Hindlimb muscle (tissue), 1 donor: ENCODE data around the gene GMPPB. TPM values are rescaled to one million over a fixed set of nuclear protein-coding genes. Genes with fewer than 3 reads are reported as not detected.
"Not testable (repeated sequence)": the region's sequence is repeated elsewhere in the genome, so short reads cannot be mapped to it uniquely, and the experiment has no call there.

Experiments used
- DNase-seq: peaks from one replicate; pipeline ENCODE4 v3.0.0-alpha.2; 2013
- polyA plus RNA-seq: library from polyadenylated mRNA; unstranded; fragments of 120-200 nt; gene quantifications from one replicate; pipeline ENCODE4 v1.2.1, GENCODE V29; 2013; ENCODE audit not compliant: insufficient read length

GMPPB gene
- polyA plus RNA-seq, 1 donor = 10.9 TPM

DNA sequence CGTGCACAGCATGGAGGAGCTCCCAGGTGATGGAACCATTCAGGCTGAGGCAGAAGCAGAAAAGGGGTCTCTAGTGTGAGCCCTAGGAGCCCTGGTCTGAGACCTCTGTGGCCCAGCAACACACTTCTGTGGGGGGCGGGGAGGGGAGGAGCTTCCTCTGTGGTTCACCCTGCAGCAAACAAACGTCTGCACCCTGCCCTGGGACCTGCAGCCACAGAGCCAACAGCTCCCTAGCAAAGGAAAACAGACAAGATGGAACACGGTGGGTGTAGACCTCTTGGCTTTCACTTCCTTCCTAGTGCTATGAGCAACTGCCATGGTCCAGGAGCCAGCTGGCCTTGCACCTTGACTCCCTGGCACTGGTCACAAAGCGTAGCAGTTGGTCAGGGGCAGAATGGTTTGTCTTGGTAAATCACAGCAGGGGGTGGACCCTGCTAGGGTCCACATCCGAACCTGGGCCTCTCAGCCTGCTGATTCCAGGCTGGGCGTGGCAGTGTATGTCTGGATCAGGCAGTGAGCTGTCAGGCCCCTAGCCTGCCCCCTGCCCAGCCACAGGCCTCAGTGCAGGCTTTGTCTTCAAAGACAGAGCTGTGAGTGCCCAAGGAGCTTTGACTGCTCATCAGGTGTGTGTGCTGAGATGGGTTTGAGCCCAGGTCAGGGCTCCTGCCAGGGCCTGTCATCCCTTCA, 11.0 kb downstream of the GMPPB start:
- DNase-seq = no peak

DNA sequence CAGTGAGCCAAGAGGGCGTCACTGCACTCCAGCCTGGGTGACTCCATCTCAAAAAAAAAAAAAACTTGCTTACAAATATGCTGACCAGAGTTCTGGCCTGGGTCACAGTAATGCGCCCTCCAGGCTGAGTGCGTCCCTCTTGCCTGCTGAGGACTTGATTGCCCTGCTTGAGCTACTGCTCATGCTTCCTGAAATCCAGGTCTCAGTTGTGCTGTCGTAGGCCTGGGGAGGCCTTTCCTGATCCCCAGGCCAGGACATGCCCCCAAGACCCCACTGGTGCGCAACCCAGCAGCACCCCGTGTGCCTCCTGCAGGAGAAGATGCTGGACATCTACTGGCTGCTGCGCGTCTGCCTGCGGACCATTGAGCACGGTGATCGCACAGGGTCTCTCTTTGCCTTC, 11.6 kb downstream of the GMPPB start:
- DNase-seq = no peak

DNA sequence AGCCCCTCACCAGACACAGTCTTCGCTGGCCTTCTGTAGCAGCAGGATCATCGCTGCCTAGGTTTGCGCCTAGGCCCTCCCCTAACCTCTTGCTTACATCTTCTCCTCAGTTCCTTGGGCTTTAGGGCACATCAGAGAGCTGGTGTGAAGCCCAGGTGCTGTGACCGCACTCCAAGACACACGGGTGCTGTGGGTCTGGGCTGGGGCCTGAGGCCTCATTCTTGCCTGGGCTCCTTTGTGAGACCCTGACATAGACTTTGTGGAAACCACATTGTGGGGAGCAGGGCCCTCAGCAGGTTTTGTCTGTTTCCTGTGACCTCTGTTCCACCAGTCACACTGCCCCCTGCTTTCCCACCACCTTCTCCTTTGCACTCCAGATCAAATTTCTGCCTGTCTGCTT, 12.3 kb downstream of the GMPPB start:
- DNase-seq = no peak

DNA sequence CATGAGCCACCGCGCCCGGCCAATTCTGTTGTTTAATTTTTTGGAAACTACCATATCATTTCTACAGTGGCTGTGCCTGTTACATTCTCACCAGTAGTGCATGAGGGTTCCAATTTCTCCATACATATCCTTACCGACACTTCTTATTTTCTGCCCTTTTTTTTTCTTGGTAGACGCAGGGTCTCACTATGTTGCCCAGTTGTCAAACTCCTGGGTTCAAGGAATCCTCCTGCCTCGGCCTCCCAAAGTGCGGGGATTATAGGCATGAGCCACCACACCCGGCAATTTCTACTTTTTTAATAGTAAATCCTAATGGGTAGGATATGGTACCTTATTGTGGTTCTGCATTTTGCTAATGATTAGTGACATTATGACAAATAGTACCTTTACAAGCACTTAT, 13.9 kb downstream of the GMPPB start:
- DNase-seq = no peak

DNA sequence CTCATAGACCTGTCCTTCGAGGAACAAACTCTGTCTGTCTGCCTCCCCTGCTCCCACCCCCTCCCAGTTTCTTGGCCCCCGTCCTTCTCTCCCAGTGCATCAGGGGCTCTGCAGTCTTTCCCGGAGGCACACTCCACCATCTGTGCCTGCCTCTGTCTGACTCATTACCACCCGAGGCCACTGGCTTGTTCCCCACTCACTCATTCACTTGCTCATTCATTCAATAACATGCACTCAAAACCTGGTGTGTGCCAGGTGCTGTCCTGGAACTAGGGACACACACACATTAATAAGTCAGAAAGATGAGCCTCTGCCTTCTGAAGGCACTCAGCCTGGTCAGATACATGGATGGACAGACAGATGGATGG, 16.7 kb downstream of the GMPPB start:
- no peak for DNase-seq

DNA sequence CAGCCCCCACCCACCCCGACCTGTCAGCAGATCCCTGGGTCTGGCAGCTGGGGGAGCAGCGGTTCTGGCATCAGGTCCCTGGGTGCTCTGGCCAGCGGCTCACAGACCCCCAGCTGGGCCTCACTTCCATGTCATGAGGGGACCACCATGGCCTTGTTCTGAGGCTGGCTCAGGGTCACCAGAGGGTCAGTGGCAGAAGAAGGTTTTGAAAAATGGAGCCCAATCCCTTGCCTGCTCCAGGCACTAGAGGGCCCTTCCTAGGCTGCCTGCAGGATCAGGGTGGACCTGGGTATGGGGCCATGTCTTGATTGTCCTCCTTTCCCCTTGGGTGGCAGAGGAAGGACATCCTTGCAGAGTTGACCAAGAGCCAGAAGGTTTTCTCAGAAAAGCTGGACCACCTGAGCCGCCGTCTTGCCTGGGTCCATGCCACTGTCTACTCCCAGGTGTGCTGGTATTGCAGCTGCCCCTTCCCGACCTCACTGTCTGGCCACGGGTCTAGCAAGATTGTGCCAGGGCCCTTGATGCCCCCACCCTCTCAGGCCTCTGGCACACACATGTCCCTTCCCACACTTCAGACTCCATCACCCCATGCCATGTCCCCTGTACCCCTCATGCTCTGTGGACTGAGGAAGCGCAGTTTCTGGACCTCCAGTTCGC, 17.2 kb downstream of the GMPPB start:
- DNase-seq = no peak

DNA sequence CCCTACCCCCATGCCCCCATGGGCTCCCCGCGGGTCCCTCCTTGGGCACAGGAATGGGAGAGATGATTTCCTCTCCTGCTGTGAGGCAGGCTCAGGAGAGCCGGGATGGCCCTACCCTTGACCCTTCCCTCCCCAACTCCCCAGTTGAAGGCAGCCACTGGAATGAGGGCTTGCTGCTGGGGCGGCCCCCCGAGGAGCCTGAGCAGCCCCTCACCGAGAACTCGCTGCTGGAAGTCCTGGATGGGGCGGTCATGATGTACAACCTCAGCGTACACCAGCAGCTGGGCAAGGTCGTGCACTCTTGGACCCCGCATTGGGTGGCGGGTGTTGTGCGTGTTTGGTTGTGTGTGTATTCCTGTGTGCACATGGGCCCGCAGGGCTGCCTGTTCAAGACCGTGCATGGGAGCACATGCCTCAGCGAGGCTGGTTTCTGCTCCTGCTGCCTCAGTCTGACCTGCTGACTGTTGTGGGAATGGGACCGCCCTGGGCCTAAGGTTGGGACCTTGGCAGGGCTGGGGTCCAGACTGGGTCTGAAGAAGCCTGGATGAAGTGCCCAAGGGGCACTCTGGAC, 18.3 kb downstream of the GMPPB start:
- DNase-seq = no peak

DNA sequence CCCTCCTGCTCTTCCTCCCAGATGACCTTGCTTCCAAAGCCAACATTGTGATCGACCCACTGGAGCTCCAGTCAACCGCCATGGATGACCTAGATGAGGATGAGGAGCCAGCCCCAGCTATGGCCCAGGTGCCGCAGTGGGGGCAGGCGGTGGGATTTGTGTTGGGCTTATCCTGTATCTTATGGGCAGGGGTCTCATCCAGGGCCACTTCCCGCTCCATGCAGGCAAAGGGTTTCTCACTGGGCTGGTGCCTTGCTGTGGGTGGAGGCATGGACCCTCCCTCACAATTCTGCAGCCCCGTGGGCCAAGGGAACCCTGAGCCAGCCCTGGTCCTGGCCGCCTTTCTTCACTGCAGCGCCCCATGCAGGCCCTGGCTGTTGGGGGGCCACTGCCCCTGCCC, 19.1 kb downstream of the GMPPB start:
- DNase-seq = no peak

DNA sequence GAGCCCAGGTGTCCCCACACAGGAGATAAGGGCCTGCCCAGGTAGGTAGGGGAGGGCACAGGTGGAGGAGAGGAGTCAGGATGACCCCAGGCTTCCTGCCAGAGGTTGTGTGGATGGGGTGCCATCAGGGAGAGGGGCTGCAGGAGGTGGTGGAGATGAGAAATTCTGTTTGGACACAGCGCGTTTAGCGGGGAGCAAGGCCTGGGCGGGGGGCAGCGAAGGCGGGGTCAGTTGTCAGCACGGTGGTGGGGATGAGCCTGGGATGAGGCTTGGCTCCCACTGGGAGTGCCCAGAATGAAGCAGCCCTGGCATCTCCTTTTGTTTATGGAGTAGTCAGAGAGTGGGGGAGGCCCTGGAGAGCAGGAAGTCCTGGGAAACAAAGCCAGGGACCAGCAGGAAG, 19.8 kb downstream of the GMPPB start:
- no peak for DNase-seq

DNA sequence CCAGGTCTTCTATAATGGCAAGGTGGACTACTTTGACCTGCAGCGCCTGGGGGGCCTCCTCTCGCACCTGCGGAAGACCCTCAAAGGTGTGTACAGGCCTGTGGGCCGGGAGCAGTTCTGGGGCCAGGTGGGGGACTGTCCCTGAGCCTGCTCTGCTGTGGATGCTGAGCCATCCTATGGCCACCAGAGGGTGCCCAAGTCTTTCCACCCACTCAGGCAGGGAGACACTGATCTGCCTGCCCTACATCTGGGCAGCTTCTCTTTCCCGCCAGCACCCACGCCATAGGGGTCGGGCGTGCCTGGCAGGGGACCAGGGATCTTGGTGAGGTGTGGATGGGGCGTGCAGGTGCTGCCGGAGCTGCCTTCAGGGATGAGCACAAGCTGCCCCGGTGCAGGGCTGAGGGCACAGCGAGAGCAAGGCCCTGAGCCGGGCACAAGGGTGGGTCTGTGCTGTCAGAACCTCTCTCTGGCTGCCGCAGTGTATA, 20.3 kb downstream of the GMPPB start:
- no peak for DNase-seq

DNA sequence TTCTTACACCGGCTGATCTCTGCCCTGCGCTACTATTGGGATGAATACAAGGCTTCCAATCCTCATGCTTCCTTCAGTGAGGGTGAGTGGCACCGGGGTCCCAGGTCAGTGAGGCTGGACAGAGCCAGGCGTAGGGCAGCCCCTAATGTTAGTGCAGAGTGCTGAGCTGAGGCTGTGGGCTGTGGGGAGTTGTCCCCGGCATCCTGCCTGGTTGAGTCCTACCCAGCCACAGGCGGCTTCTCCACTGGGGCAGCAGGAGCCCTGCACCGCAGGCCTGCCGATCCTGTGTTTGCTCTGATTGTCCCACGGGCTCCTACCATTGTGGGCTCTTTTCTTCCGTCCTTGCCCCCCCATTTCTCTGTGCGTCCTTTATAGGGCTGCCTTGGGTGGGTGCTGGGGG, 21.1 kb downstream of the GMPPB start:
- no peak for DNase-seq

DNA sequence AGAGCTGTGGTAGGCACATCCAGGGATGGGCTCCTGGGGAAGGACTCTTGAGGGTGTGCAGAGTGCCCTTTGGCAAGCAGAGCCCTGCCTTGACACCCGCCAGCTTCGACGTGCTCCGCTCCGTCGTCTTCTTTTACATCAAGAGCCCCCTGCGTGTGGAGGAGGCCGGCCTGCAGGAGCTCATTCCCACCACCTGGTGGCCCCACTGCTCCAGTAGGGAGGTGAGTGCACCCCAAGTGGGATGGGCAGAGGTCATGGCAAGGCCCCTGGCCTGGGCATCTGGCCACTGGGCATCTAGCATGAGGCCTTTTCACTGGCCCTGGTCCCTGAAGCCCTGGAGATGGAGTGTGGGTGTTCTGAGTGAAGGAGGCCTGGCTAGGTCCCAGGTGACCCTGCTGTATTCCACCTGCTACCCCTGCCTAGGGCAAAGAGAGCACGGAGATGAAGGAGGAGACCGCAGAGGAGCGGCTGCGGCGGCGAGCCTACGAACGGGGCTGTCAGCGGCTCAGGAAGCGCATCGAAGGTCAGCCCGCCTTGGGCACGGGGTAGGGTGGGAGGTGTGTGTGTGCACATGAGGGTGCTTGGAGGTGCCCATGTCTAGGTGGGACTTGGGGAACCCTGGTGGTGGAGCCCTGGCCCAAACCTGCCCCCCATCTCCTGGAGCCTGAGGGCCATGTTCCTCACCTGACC, 22.2 kb downstream of the GMPPB start:
- no peak for DNase-seq

DNA sequence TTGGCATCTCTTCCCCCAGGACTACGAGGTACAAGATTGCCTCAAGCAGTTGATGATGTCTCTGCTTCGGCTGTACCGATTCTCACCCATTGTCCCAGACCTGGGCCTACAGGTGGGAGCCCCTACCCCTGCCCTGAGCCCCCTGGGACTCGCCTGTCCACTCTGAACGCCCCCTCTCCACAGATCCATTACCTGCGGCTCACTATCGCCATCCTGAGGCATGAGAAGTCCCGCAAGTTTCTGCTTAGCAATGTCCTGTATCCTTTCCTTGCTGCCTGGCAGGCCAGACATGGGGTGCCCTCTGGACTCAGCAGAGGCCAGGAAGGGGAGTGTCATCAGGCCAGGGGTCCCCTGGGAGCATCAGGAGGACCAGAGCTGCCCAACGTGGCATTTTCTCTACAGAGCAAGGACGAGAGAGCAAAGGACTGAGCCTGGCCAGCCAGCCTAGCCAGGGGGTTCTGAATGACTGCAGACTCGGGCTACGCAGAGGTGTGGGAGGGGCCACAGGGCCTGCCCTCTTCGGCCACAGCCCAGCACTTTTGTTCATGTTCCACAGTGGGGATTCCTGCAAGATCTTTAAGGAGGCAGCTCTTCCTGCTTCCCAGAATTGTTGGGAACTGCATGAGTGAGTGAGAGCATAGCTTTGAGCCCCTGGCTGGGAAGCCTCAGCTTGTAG, 23.2 kb downstream of the GMPPB start:
- DNase-seq = no peak

DNA sequence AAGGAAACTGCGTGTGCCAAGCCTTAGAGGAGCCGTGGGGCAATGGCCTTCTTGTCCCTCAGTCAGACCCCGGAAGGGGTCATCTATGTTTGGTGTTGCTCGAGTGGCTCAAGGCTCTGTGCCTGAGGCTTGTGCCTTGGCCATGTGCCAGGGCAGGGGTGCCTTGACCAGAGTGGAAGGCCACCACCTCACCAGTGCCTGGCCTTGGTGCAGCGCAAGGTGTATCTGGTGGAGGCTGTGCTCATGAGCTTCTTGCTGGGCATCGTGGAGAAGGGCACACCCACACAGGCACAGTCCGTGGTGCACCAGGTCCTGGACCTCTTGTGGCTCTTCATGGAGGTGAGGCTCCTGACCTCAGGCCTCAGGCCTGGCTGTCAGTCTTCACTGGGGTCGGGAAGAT, 23.7 kb downstream of the GMPPB start:
- DNase-seq = no peak

DNA sequence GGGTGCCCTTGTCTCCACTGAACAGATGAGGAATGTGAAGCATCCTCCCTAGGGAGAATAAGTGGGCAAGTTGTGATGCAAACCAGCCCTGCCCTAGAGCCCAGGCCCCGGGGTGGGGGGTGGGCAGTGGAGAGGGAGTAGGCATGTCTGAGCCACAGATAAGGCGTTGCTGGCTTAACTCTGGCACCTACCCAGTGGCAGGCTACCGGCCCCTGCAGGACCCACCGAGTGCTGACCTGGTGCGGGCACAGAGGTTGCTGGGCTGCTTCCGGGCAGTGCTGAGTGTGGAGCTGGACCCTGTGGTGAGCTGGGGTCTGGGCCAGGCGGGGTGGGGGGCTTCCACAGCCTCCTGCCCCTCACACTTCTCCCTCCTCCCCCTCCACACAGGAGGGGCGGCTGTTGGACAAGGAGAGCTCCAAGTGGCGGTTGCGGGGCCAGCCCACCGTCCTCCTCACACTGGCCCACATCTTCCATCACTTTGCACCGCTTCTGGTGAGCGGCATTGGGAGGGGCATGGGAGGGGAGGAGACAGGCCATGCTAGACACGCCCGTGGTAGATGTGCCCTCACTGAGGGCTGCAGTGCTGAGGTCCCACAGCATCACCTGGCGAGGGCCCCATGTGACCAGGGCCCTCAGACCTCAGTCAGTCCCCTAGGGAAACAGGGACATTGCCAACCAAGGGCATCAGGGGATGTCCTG, 24.3 kb downstream of the GMPPB start:
- DNase-seq = no peak

DNA sequence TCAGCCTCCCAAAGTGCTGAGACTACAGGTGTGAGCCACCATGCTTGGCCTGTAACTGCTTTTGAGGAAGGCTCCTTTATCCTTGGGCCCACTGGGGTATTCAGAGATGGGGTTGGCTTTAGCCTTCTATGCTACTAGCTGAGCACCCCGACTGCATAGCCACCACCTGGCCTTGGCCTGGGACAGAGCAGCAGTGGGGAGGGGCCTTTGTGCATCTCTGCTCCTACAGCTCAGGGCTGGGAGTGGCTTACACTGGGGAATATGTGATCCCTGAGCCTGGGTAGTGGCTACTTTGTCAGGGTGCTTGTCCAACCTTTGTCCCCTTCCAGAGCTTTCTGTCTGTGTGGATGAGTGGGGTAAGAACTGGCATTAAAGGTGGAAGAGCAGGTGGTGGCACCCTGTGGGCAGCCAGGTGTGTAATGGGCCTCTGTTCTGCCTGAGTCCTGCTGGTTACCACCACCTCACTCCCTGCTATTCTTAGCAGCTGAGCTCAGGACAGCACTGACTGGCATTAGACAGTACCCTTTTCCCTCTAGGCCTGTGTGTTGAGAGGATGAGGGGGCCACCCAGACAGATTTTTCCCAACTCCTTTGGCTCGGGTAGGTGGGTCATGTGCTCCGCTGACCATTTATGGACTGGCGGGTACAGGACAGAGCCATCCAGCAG, 28.3 kb downstream of the GMPPB start:
- DNase-seq = not testable (repeated sequence)

DNA sequence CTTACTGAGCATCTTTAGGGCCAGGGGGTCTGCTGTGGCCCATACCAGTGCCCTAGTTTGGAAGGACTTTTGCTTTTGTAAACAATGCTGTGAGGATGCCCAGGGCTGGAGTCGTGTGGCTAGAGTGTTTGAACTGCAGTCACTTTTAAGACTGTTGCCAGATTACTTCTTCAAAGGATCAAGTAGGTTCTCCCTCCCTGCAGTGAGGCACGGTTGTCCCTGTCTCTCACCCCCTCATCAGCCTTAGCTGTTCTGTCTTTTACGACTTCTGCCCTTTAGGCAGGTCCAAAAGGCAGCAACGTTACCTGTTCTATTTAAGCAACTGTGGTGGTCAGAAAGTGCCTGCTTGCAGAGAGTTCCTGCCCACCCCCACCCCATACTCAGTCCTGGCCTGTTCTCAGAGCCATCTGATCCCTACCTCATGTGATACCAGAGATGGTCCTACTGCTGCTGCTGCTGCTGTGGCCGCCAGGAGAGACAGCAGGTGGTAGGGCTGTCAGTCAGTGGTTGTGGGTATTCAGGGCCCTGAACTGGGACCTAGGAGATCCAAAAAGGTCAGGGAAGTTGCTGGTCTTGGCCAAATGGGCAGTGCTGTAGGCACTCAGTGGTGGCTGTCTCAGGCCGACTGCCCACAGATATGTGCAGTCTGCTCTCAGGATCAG, 29.2 kb downstream of the GMPPB start:
- DNase-seq = not testable (repeated sequence)

DNA sequence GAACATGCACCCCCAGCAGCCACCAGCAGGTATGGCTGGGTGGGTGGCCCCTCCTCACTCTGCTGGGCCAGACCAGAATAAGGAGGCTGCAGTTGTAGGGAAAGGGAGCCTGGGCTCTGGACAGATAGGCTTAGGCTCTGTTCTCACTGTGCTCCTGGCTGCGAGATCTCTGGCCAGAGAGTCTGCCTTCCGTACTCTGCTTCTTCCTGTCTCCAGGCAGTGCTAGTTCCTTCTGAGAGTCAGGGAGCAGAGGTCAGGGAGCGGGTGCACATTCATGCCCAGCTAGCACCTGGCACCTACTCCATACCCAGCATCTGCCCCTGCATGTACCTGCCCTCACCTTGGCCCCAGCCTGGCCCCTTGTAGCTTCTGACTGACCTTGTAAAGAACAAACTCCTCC, 32.3 kb downstream of the GMPPB start:
- DNase-seq = not testable (repeated sequence)

DNA sequence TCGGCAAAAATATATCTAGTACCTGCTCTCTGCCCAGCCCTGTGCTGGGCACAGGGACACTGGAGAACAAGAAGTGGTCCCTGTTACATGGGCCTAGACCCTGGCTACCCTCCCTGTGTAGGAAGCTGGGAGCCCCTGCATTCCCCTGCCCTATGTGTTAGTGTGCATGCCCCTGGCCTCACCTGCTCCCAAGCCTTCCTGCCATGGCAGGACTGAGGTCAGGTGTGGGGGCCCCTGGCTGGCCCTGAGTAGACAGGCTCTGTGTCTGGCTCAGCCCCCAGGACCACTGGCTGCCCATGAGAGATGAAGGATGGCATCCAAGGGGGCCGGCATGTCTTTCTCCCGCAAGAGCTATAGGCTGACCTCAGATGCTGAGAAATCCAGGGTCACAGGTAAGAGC, 32.9 kb downstream of the GMPPB start:
- DNase-seq = not testable (repeated sequence)

DNA sequence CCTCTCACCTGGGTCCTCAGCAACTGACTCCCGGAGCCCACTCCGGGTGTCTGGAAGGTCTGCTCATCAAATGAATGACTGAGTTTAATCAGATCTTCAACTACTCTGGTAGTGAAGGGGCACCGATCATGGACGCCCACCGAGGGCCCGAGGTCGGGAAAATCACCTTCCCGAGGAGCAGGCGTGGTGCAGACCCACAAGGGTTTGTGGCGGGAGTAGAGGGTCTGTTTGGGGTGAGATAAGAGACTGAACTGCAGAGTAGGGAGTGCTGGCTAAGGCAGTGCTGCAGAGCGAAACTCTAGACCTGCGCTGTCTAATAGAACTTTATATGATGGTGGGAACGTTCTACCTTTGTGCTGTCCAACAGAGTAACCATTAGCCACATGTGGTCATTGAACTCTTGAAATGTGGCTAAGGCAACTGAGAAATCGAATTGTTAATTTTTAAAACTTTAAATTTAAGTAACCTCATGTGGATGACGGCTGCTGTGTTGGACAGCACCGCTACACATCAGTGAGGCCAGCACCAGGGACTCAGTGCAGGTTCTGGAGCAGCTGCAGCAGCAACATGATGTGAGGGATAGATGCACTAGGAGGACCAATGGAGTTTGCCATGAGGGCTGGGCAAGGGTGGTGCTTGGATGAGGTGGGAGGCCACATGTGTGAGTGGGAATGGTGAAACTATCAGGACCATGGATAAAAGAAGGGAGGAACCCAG, 33.7 kb downstream of the GMPPB start:
- DNase-seq = not testable (repeated sequence)
